ENCODE measurements around the gene GBP1. TPM values are rescaled to one million over a fixed set of nuclear protein-coding genes. Genes with fewer than 3 reads are reported as not detected.
"Not testable (repeated sequence)": the region's sequence is repeated elsewhere in the genome, so short reads cannot be mapped to it uniquely, and the experiment has no call there.

Gene GBP1
- total RNA-seq, 1 donor from 2014 or later, result 27.6 TPM

DNA sequence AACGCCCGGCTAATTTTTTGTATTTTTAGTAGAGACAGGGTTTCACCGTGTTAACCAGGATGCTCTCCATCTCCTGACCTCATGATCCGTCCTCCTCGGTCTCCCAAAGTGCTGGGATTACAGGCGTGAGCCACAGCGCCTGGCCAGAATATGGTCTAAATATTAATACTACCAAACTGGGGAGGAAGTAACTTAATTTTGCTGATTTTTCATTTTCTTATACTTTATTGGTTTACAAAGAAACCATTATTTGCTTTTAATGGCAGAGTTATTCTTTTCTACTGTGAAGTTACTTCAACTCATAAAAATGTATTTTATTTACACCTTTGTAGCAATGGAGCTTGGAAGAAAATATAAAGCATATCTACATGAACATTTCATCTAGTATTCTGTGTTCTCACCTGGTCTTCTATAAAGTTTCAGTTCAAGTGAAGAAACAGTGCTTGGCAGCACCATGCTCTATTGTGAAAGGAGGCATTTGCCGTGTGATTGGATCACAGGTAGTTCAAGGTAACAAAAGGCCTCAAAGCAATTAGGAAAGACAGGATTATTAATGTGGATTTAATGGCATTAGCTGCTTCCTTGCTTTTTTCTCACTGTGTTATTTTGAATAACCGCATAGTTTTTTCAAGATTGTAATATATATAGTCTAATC, 13.6 kb downstream of the GBP1 start:
- no peak for DNase-seq

DNA sequence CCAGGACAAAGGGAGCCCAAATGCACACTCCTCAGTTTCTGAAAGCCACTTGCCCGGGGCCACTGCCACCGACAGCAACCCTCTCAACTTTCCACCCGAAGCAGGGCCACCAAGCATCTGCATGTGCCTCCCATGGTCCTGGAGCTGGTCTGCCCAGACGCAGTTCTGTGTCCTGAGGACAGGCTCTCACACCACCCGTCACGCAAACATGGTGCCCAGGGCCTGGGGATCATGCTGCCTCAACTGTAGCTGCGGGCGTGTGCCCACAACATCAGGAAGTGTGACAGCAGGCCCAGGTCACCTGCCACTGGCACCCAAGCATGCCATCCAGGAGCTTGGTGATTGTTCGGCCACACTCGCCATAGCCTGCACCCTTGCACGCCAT, 14.4 kb downstream of the GBP1 start:
- no peak for DNase-seq

DNA sequence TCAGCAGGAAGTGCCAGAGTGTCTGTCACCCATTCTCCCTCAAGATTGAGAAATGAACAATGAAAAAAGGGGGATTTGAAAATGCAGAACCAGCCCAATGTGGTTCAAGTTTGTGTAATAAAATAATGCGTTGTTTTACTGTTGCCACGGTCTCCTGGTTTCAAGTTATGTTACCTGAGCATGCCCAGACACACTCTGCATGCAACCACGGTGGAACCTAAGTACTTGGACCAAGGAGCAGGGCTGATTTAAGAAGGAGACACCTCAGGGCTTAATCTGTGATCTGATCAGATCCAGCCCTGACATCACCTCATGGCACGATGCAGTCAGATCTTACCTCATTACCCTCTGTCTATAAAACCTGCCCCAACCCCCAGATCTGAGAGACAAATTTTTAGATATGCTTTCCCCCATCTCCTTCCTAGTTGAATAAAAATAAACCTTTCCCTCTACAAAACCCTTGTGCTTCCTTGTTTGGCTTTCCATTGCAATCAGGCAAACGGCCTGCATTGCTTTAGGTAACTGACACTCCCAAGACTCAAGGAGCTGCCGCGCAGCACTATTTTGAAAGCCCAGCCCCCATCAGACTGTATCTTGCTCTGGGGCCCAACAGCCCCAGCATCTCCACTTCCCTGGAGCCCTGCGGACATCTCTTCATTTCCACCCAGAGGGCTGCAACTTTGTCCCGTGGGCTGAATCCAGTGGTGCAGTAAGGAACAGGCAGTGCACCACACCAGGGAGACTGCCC, 14.9 kb downstream of the GBP1 start:
- not testable (repeated sequence) for DNase-seq

DNA sequence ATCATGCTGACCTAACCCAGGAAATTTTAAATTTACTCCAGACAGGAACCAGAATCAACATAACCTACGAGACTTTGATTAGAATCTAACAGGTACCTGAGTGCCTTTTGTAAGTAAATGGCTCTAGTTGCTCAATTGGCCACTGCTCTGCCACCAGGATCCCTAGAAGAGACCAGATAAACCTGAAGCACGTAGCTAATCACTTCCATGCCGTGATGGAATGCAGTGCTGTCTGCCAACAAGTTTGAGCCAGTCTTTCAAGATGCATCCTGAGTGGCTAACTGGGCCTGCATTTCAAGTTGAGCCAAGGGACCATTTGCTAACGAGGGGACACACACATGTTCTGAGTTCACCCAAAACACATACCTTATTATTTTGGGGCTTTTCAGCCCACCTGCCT, 15.8 kb downstream of the GBP1 start:
- not testable (repeated sequence) for DNase-seq

DNA sequence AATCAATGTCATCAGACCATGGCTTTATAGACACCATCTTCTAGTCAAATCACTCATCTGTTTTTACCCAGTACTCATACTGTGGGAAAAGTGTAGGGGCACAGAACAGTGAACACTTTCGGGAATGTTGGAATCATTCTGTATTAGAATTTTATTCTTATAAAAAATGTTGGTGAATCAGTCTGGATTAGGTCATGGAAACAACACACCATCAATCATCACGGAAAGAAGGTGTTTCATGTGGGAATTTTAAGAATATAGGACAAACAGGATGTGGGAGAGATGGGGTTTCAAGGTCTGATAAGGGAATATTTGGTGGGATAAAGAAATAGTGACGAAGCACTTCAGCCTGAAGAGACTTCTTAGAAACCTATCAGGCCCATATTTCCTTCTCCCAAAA, 17.3 kb downstream of the GBP1 start:
- DNase-seq, result peak; percentile 30

DNA sequence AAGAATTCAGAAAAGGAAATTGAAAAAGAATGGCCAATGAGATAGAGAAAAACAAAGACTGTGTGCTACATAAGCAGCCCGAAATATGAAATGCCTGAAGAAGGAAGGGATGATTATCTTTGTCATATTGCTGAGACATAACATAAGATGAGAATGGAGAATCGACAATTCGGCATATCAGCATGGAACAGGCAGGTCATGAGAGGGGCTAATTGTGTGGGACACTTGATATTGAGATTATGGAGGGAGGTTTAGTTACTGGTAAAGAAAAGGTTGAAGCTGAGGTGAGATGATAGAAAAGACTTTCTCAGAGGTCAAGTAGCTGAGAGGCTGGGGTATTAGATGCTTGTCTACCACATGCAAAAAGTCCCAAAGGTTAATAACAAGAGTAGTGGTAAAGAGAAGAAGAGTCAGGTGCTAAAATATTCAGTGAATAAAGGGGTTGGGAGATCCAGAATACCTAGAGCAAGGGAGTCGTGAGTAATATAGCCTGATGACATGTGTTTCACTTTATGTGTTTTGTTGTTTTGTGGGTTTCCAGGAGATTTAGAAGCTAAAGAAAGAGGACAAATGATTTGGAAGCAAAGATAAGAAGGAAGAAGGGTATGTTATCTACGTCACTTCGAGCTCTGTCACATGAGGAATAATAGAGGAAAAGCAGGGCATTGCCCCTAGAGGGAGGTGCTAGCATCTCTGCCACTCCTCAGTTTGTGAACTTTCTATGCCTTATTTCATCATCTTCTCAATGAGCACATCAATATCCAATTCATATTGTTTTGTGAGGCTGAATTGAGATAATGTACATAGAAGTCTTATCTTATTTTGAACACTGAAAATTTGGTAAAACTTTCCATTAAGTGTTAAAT, 18.5 kb downstream of the GBP1 start:
- DNase-seq, result not testable (repeated sequence)

DNA sequence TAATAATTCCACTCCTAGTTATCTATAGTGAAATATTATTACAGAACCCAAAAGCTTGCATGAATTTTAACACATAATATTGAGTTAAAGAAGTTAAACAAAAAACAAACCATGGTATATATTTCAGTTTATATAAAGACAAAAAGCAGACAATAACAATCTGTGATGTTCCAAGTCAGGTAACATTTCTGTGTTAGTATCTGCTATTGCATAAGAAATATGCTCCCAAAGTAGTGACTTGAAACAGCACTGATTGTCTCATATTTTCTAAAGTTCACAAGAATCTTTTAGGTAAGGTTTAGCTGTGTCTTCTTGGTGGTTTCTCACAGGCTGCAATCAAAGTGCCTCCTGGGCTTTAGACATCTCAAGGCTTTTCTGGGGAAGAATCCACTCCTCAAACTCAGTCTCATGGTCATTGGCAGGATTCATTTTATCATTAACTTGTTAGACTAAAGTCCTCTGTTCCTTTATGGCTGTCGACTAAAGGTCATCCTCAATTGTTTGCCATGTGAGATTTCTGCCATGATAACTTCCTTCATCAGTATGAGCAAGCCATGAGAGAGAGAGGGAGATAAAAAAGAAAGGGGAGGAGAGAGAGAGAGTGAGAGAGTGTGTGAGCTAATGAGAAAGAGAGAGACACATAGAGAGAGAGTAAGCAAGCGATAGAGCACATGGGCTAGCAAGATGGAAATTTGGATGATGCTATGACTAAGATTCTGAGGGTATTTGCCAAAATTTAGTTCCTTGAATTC, 19.9 kb downstream of the GBP1 start:
- DNase-seq, result no peak

DNA sequence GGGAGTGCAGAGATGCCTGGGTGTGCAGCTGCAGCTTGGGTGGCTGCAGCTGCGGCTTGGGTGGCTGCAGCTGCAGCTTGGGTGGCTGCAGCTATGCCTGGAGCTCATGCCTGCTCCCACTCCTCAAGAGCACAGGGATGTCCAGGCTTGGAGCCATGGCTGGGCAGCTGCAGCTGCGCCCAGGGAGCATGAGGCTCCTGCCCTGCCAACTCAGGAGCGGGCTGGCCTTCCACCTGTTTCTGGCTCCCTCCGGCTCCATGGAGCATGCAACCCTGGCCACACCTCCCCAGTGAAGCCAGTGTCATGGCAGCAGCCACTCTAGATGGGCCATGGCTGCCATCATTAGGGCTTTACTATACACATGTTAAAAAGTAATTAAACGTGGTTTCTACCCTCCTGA, 21.1 kb downstream of the GBP1 start:
- no peak for DNase-seq

DNA sequence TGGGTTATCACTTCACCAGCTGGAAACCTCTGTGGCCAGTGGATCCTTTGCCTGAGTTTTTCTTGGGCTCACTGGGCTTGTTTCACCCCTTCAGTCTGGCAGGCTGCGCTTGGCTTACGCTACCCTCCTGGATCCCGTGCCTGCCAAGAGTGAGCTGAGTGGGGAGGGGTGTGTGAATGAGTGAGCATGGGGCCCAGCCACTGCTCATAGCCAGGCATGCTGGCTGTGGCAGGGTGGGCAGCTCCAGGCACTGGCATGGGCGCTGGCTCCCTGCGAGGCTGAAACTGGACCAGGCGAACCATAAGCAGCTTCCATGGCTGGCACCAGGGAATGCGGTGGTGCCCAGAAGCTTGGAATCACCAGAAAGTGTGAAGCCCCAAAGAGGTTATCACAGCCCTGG, 22.5 kb downstream of the GBP1 start:
- no peak for DNase-seq

DNA sequence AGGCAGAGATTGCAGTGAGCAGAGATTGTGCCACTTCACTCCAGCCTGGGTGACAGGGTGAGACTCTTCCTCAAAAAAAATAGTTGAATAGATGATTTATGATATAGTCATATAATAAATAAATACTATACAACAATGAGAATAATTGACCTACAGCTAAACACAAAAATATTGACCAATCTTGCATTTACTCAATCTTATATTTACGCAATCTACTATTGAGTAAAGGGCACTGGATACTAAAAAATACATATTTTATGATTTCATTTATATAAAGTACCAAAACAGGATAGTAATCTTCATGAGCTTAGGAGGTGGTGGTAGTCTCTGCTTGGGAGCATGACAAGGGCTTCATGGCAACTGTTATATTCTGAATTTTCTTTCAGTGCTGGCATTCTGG, 23.3 kb downstream of the GBP1 start:
- DNase-seq, result no peak

DNA sequence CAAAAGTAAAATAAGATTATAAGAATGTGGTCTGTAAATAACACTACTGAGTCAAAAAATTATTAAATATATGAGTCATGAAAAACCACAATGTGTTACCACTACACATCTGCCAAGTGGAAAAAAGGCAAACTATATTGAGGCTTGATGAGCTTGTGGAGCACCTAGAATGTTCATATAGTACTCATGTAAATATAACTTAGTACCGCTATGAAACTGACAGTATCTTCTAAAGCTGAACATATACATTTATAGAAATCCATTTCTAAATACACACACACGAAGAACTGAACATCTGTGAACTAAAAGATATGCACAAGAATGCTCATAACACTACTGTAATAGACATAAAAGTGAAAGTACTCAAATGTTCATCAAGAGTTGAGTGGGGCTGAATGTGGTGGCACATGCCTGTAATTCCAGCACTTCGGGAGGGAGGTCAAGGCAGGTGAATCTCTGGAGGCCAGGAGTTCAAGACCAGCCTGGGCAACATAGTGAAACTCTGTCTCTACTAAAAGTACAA, 23.8 kb downstream of the GBP1 start:
- DNase-seq, result no peak

DNA sequence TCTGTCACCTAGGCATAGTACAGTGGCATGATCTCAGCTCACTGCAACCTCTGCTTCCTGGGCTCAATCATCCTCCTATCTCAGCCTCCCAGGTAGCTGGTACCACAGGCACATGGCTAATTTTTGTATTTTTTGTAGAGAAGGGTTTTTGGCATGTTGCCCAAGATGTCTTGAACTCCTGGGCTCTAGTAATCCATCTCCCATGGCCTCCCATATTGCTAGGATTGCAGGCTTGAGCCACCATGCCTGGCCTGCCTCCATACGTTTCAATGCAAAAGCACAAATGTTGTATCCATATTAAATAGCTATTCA, 24.7 kb downstream of the GBP1 start:
- DNase-seq, result no peak

DNA sequence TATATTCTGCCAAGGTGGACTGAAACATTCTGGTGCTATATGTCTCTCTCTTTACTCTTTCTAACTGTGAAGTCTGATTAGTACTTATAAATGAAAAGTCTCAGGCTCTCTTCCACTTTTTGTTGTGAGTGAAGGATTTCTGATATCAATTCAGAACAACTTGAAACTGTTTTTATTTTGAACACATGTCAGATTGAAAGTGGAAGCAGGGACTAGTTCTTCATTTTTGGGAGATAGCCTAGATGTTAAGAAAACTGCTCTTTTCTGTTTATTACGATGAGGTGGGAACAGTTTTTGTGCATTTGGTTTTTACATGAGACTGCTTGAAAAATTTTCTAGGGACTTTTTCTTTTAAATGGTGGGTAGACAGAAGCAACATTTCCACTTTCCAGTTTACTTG, 27.8 kb downstream of the GBP1 start:
- DNase-seq, result no peak

DNA sequence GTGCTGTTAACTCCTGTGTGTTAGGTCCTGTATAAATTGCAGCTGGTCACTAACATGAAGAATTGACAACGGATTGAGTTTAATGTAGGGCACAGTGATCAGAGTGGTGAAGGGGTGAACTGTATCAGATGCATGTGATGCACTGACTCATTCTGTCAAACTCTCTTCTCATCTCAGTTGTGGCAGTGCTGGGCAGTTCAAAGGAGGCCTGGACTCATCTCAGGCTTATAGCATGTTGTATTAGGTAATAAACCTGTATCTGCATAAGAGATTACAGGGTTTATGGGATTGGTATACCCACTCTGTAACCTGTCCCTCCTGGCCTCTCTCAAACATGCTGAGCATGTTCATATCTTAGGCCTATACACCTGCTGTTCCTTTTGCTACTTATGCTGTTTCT, 29.9 kb downstream of the GBP1 start:
- no peak for DNase-seq

DNA sequence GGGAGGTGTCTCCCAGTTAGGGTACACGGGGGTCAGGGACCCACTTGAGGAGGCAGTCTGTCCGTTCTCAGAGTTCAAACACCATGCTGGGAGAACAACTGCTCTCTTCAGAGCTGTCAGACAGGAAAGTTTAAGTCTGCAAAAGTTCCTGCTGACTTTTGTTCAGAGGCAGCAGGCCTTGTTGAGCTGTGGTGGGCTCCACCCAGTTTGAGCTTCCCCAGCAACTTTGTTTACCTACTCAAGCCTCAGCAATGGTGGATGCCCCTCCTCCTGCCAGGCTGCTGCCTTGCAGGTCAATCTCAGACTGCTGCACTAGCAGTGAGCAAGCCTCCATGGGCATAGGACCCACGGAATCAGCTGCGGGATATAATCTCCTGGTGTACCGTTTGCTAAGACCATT, 31.0 kb downstream of the GBP1 start:
- not testable (repeated sequence) for DNase-seq

DNA sequence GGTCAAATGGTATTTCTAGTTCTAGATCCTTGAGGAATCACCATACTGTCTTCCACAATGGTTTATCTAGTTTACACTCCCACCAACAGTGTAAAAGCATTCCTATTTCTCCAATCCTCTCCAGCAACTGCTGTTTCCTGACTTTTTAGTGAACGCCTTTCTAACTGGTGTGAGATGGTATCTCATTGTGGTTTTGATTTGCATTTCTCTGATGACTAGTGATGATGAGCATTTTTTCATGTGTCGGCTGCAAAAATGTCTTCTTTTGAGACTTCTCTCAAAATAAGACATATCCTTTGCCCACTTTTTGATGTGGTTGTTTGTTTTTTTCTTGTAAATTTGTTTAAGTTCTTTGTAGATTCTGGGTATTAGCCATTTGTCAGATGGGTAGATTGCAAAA, 36.0 kb downstream of the GBP1 start:
- not testable (repeated sequence) for DNase-seq

DNA sequence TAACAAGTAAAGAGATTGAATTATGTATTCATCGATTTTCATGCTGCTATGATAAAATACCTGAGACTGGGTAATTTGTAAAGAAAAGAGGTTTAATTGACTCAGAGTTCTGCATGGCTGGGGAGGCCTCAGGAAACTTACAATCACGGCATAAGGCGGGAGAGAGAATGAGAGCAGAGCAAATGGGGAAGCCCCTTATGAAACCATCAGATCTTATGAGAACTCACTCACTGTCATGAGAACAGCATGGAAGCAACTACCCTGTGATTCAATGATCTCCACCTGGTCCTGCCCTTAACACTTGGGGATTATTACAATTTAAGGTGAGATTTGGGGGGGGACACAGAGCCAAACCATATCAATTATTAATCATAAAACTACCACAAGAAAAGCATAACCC, 39.1 kb downstream of the GBP1 start:
- DNase-seq, result no peak

DNA sequence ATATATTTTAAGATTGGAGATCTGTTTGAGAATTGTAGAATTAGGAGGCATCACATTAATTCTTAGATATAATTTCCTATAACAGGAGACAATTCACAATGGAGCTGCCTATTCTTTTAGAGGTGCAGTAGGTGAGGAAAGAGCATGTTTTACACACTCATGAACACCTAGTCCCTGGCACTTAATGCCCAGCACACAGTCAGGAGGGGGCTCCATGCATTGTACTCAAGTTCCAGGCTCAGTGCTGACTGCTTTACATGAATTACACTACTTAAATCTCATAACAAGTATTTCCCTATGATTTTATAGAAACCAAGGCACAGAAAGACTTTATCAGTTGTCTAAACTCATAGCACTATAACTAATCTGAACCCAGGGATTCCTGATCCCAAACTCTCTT, 42.0 kb downstream of the GBP1 start:
- DNase-seq, result peak; percentile 30

DNA sequence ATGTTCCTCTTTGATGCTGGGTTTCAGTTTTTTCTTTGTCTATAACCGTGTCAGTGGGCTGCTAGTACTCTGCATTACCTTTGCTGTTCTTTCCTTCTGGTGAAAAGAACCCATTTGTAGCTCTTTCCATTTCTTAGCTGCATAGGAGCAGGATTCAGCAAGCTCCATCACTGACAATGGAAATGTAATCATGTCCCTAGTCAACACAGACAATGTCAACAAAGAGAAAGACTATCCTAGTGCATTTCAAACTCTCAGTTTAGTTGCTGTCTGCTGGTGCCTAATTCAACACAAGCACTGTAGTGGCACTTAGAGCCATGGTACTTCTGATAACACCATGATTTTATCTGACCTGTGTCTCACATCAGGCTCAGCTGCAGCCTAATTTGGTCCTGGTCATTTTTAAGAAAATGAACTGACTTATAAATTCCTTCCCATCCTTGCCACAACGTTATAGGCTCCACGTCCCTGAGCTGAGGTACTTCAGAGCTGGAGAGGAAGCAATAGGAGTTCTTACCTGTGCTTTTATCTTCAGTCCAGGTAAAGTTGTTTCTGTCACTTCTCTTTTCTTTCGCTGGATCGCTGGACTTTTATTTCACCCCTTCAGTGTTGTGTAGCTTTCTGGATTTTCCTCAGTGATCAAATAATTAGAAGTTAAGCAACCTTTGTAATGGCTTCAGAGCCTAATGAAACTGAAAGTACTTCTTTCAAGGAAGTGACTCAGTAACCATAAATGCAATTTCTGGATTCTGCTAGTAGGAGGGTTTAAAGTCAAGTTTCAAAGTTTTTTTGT, 42.6 kb downstream of the GBP1 start, which contains the start of gene GBP3:
GBP3 (minus strand) TSS at position 700 of the 793 bp plus-strand sequence. CDS start 2,145 bp downstream, outside the sequence.
- DNase-seq, result peak; percentile 69

DNA sequence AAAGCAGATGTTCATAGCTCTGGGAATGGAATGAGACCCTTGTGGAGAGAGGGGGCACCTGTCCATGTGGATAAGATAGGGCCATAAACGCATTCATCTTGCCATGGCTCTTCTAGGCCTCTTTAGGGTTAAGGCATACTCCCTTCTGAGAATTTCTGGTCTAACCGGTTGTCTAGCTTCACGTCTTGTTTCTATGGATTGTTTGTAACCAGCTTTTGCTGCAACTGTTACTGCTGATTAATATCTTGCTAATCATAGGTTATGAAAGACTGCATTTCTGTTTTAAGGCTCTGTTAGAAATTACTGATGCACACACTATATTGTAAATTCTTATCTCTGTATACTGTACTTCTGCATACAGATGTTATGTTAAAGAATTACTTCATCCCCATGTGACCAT, 46.7 kb downstream of the GBP1 start:
- DNase-seq, result not testable (repeated sequence)

DNA sequence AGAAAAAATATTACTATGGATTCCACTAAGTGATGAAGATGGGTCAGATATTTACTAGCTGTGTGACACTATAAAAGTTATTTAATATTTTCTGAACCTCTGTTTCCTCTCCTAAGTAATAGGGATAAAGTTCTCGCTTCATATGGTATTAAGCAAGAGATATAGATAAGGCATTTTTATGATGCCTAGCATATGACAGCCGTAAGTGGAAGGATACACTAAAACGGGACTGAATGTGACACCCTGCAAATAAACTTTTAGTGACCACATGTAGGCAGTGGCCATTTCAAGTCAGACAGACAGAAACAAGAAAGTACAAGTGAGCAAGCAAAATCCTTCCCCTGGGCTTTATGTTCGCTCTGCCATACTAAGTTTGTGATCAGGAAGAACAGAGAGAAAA, 56.5 kb downstream of the GBP1 start:
- DNase-seq, result no peak
